Ovary (tissue), 9 donors: ENCODE measurements around the gene NAV2. TPM values are rescaled to one million over a fixed set of nuclear protein-coding genes. Genes with fewer than 3 reads are reported as not detected.

Source experiments
- DNase-seq, 5 donors: peaks; one replicate each; pipeline ENCODE4 v3.0.0-alpha.2; 2019 to 2020
- H3K27ac ChIP-seq, 2 donors: fragments of 200-600 bp; one replicate each; pipeline versions ENCODE4 v1.5.1 to v1.8.0; 2019 to 2022
- H3K27me3 ChIP-seq: fragments of 200-600 bp; one replicate; pipeline ENCODE4 v1.8.0; 2022
- H3K36me3 ChIP-seq: fragments of 200-600 bp; sonication (generic); one replicate; pipeline ENCODE4 v1.5.1; 2019
- H3K4me1 ChIP-seq: one replicate; pipeline ENCODE4 v1.8.1; 2013; ENCODE audit warnings: mild to moderate bottlenecking, moderate library complexity; ENCODE audit not compliant: insufficient read depth
- H3K4me3 ChIP-seq: fragments of 200-600 bp; sonication (generic); one replicate; pipeline ENCODE4 v1.5.1; 2017
- H3K9me3 ChIP-seq, 2 donors: fragments of 200-600 bp in 1 of 2; sonication (generic) in 1 of 2; one replicate each; pipeline versions ENCODE4 v1.5.1 to v1.8.1; 2013 to 2019; ENCODE audit warnings: mild to moderate bottlenecking in 1 of 2, moderate library complexity in 1 of 2
- CTCF ChIP-seq, 3 donors: fragments of 450-650 bp in 2 of 3; fragments of 200-600 bp in 1 of 3; IDR thresholded peaks; one replicate each; pipeline versions ENCODE4 v1.5.1 to v1.8.0; 2016 to 2022; ENCODE audit warnings: antibody characterized with exemption in 3 of 3, mild to moderate bottlenecking in 1 of 3
- EP300 ChIP-seq: sonication (generic); formaldehyde crosslinking; IDR thresholded peaks from one replicate; pipeline ENCODE4 v1.6.1; 2017; ENCODE audit warnings: antibody characterized with exemption
- POLR2A ChIP-seq: fragments of 450-650 bp; IDR thresholded peaks from one replicate; pipeline ENCODE4 v1.6.1; 2017; ENCODE audit warnings: antibody characterized with exemption, mild to moderate bottlenecking, moderate library complexity
- WGBS, 3 donors: extraction: QIAGEN DNeasy Blood & Tissue Kit in 1 of 3; methylation state at CpG; one replicate each; pipeline versions ENCODE4 v1.1.5 to v1.1.7; 2013 to 2017; 5-methylcytosine and 5-hydroxymethylcytosine counted together
- intact Hi-C, 4 donors: fragments of 100-400 bp; cut with DNase I; formaldehyde crosslinking; loops; one replicate each; pipeline versions ENCODE4 v1.11.0 to v1.15.1; 2022 to 2023
- polyA plus RNA-seq, 2 donors: library from polyadenylated mRNA; stranded (reverse); fragments of 200-250 nt in 1 of 2; fragments of 350-450 nt in 1 of 2; fragmentation: Illumina TruSeq in 1 of 2; extraction: RNeasy Lipid Tissue Mini Kit (QIAGEN cat#74804) in 1 of 2; gene quantifications; one replicate each; pipeline ENCODE4 v1.2.3, GENCODE V29; 2013 to 2014
- total RNA-seq, 7 donors: library from RNA; depleted of rRNA in 2 of 7; stranded (reverse); fragments of >200 nt in 2 of 7; fragmentation: NEBNext Ultra II Directional in 3 of 7; extraction: Animal tissue kit (Norgen Biotek cat#: 25700) in 3 of 7; gene quantifications; one replicate each; pipeline versions ENCODE4 v1.1.0 to v1.2.4, GENCODE V29; 2016 to 2023
- donor health status: DM: no; HTN: no; CAD: no; lungs with moderate emphysema.
- donor health status: DM: no; HTN: no; CAD: no.
- donor health status: Bipolar disorder and iron deficiency.
- donor health status: DM: yes; HTN: yes; CAD: no.
- donor health status: DM: no; HTN: no; CAD: no.
- donor health status: DM: yes; HTN: yes; CAD: no.

NAV2 gene
- total and polyA plus RNA-seq, 9 donors: 2.9 to 14.1 (median 7.8) TPM

GRCh38 chr11:19756675-19757475, 44.2 kb downstream of the NAV2 start:
- no peaks in the 10 kb centered on the region for H3K27me3 ChIP-seq
- H3K4me1 ChIP-seq: peaks cover 6% of the 10 kb centered on the region
- 15 to 32% (median 22%) methylated on average over 11 of the region's 11 CpGs for WGBS, 3 donors
- intact Hi-C loops: no loop called here
- no peak overlapping the region for H3K4me3 ChIP-seq
- TF ChIP-seq POLR2A: no peak
- no peak for TF ChIP-seq CTCF (IDR thresholded peaks at IDR 0.05)
- no peak for TF ChIP-seq EP300
- DNase-seq: peak in 4 of 5 donors; percentile 22 to 64 (median 35)
- no peaks in the 10 kb centered on the region for H3K36me3 ChIP-seq
- peak overlapping the region in 1 of 2 donors; percentile 10 for H3K27ac ChIP-seq
- no peaks in the 10 kb centered on the region for H3K9me3 ChIP-seq

GRCh38 chr11:19759389-19759788, 46.8 kb downstream of the NAV2 start:
- H3K27ac ChIP-seq: no peak overlapping the region
- intact Hi-C loops: no loop called here

GRCh38 chr11:19762266-19762665, 49.6 kb downstream of the NAV2 start:
- no peak for DNase-seq
- H3K27ac ChIP-seq: no peak overlapping the region
- intact Hi-C loops: no loop called here

More at GRCh38 chr11:19759389-19759788, 46.8 kb downstream of the NAV2 start:
- 84 to 93% (median 86%) methylated on average over 3 of the region's 3 CpGs for WGBS, 3 donors
- Histone ChIP-seq H3K4me3 (no peak overlapping the region), H3K27me3 (no peaks in the 10 kb centered on the region), H3K36me3 (no peaks in the 10 kb centered on the region), H3K4me1 (peaks cover 6% of the 10 kb centered on the region), H3K9me3 (no peaks in the 10 kb centered on the region)
- DNase-seq: no peak
- no peak for TF ChIP-seq EP300
- TF ChIP-seq POLR2A: no peak

GRCh38 chr11:19763330-19763729, 50.7 kb downstream of the NAV2 start:
- no peak for DNase-seq
- H3K4me1 ChIP-seq: peaks cover 2% of the 10 kb centered on the region
- no peak overlapping the region for H3K27ac ChIP-seq
- H3K4me3 ChIP-seq: no peak overlapping the region
- TF ChIP-seq EP300 (no peak), CTCF (IDR thresholded peaks at IDR 0.05) (no peak), POLR2A (no peak)
- H3K36me3 ChIP-seq: no peaks in the 10 kb centered on the region
- intact Hi-C loops: no loop called here
- no peaks in the 10 kb centered on the region for H3K9me3 ChIP-seq
- no peaks in the 10 kb centered on the region for H3K27me3 ChIP-seq
- 46 to 48% (median 47%) methylated on average over 7 of the region's 7 CpGs for WGBS, 3 donors

More at GRCh38 chr11:19762266-19762665, 49.6 kb downstream of the NAV2 start:
- Histone ChIP-seq H3K9me3 (no peaks in the 10 kb centered on the region), H3K27me3 (no peaks in the 10 kb centered on the region), H3K36me3 (no peaks in the 10 kb centered on the region), H3K4me3 (no peak overlapping the region), H3K4me1 (peaks cover 3% of the 10 kb centered on the region)
- WGBS, 3 donors: 96 to 100% (median 98%) methylated on average over 1 of the region's 1 CpG
- TF ChIP-seq CTCF (IDR thresholded peaks at IDR 0.05) (no peak), POLR2A (no peak), EP300 (no peak)

GRCh38 chr11:19766206-19766605, 53.6 kb downstream of the NAV2 start:
- TF ChIP-seq CTCF (IDR thresholded peaks at IDR 0.05): no peak
- no peak for TF ChIP-seq POLR2A
- no peak for TF ChIP-seq EP300
- H3K27ac ChIP-seq: no peak overlapping the region
- H3K36me3 ChIP-seq: no peaks in the 10 kb centered on the region
- WGBS, 3 donors: 73 to 89% (median 89%) methylated on average over 3 of the region's 3 CpGs
- no peak overlapping the region for H3K4me3 ChIP-seq
- H3K9me3 ChIP-seq: no peaks in the 10 kb centered on the region
- no peaks in the 10 kb centered on the region for H3K27me3 ChIP-seq
- intact Hi-C loops: no loop called here
- peaks cover 2% of the 10 kb centered on the region for H3K4me1 ChIP-seq
- DNase-seq: no peak
